ENCODE data around the gene PTH1R. TPM values are rescaled to one million over a fixed set of nuclear protein-coding genes. Genes with fewer than 3 reads are reported as not detected.

Gene PTH1R
- 0.12 TPM for total RNA-seq (2013)
- polyA plus RNA-seq (not detected), polyA minus RNA-seq (not detected in 2 replicates), total RNA-seq (0 to 0.60 (median 0) reads per million in 11 experiments)

DNA sequence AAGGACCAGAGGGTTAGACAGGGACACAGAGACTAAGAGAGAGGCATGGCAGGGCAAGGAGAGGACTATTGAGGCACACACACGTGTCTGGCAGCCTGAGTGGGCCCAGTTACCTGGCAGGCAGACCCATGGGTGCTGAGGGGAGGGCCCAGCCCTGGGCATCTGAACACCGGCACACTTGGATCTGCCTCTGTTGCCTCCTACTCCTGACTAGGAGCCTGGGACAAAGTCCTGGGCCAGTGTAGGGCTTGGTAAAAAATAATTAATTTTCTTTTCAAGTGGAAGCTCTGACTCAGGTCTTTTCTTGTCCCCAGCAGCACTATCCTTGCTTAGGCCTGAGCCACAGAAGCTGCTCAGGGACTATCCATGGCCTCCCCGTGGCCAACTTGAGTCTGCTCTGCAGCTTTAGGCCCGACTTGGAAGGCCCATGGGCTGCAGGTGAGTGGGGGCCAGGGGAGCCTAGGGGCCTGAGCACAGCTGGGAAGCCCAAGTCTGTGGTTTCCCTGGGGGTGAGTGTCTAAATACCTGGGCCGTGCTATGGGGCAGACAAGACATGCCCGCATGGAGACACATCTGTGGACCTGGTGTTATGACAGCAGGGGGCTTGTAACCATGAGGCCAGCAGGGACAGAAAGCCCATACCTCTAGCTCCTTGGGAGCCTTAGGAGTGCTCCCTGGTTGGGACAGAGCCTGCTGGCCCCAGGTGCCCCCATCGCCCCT, at the start of gene PTH1R:
Gene PTH1R, plus strand, starts transcription at position 316 of the 720 bp plus-strand sequence. CDS start 5,839 bp downstream, outside the sequence.
- no peak within 1 kb of the TSS for H2AFZ ChIP-seq (ENCODE audit: insufficient read depth, low read depth, low read length, poor library complexity, severe bottlenecking)
- peaks cover 17% of the 10 kb centered on the region for H3K4me1 Mint-ChIP-seq
- no peak within 1 kb of the TSS for H3K27ac Mint-ChIP-seq
- peaks cover 12 to 36% of the 10 kb centered on the region in 2 donors for H3K27me3 ChIP-seq (ENCODE audit: control insufficient read depth in 2 of 2, insufficient read depth in 2 of 2, low read length in 2 of 2)
- H3K4me2 ChIP-seq (replicated peaks; ENCODE audit: extremely low read depth, low read length, poor library complexity, severe bottlenecking), result no peak within 1 kb of the TSS
- H3K79me2 ChIP-seq (ENCODE audit: insufficient read depth, low read length), result no peaks in the 10 kb centered on the region
- no peak within 1 kb of the TSS for H3K4me3 ChIP-seq (replicated peaks in 1 of 3; ENCODE audit: low read depth in 2 of 3, low read length in 3 of 3)
- H3K4me1 ChIP-seq (ENCODE audit: control insufficient read depth in 1 of 2, insufficient read depth in 2 of 2, low read length in 2 of 2), result peaks cover 6 to 10% of the 10 kb centered on the region in 2 donors
- H4K20me1 ChIP-seq (ENCODE audit: insufficient read depth, low read length), result no peaks in the 10 kb centered on the region
- H3K4me3 Mint-ChIP-seq, result no peak within 1 kb of the TSS
- H3K9ac ChIP-seq (ENCODE audit: insufficient read depth, low read length, poor library complexity, severe bottlenecking), result no peak within 1 kb of the TSS
- no peaks in the 10 kb centered on the region for H3K9me3 ChIP-seq (replicated peaks in 1 of 2; ENCODE audit: control insufficient read depth in 1 of 2, insufficient read depth in 1 of 2, low read length in 2 of 2)
- H3K27ac ChIP-seq (ENCODE audit: low read depth in 1 of 2, low read length in 2 of 2), result no peak within 1 kb of the TSS
- 91% methylated on average over 4 of the region's 7 CpGs for WGBS (ENCODE audit: insufficient coverage)
- TF ChIP-seq CTCF (IDR thresholded peaks at IDR 0.05), result no peak
- H3K36me3 Mint-ChIP-seq, result peaks cover 0 to 4% of the 10 kb centered on the region in 2 donors
- no peaks in the 10 kb centered on the region for H3K36me3 ChIP-seq (replicated peaks in 1 of 2; ENCODE audit: control insufficient read depth in 1 of 2, insufficient read depth in 2 of 2, low read length in 2 of 2)
- DNase-seq, result no peak
- intact Hi-C loops (cut with micrococcal nuclease), result no loop called here
- peaks cover 0 to 5% (median 4%) of the 10 kb centered on the region in 7 donors for H3K9me3 Mint-ChIP-seq
- H3K27me3 Mint-ChIP-seq (ENCODE audit: low read depth in 3 of 3), result peaks cover 29 to 62% (median 42%) of the 10 kb centered on the region in 3 donors

DNA sequence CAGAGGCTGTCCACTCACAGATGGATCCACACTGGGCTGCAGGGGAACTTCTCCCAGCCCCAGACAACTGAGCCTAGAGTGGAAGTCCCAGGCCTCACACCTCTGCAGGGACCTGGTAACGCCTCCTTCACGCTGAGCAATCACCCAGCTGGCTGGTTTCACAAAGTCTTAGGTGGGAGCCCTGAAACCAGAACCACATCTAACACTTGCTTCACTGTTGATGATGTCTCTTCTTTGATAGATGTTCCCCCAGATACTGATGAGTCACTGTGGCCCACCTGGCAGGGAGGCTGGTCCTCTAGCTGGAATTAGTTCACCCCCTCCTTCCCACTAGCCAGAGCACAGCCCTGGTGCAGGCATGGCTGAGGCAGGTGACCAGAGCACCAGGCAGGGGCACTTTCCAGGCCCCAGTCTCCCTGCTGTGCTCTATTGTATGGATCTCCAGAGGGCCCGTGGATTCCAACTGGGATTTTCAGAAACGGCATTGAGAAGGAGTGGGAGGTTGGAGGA, 47.8 kb upstream of the PTH1R start:
- Histone ChIP-seq H3K27ac (ENCODE audit: low read depth in 1 of 2, low read length in 2 of 2) (no peak overlapping the region), H3K9me3 (replicated peaks in 1 of 2; ENCODE audit: control insufficient read depth in 1 of 2, insufficient read depth in 1 of 2, low read length in 2 of 2) (no peaks in the 10 kb centered on the region), H3K27me3 (ENCODE audit: control insufficient read depth in 2 of 2, insufficient read depth in 2 of 2, low read length in 2 of 2) (no peaks in the 10 kb centered on the region), H4K20me1 (ENCODE audit: insufficient read depth, low read length) (no peaks in the 10 kb centered on the region), H3K4me3 (replicated peaks in 1 of 3; ENCODE audit: low read depth in 2 of 3, low read length in 3 of 3) (no peak overlapping the region), H3K36me3 (replicated peaks in 1 of 2; ENCODE audit: control insufficient read depth in 1 of 2, insufficient read depth in 2 of 2, low read length in 2 of 2) (no peaks in the 10 kb centered on the region), H3K4me1 (ENCODE audit: control insufficient read depth in 1 of 2, insufficient read depth in 2 of 2, low read length in 2 of 2) (no peaks in the 10 kb centered on the region), H3K4me2 (replicated peaks; ENCODE audit: extremely low read depth, low read length, poor library complexity, severe bottlenecking) (no peak overlapping the region), H2AFZ (ENCODE audit: insufficient read depth, low read depth, low read length, poor library complexity, severe bottlenecking) (no peak overlapping the region), H3K9ac (ENCODE audit: insufficient read depth, low read length, poor library complexity, severe bottlenecking) (no peak overlapping the region), H3K79me2 (ENCODE audit: insufficient read depth, low read length) (no peaks in the 10 kb centered on the region)
- Mint-ChIP-seq H3K4me3 (no peak overlapping the region), H3K9me3 (peaks cover 0 to 5% (median 0%) of the 10 kb centered on the region in 7 donors), H3K36me3 (no peaks in the 10 kb centered on the region), H3K4me1 (no peaks in the 10 kb centered on the region), H3K27me3 (ENCODE audit: low read depth in 3 of 3) (peaks cover 0 to 7% (median 0%) of the 10 kb centered on the region in 3 donors), H3K27ac (no peak overlapping the region)
- DNase-seq, result no peak
- intact Hi-C loops (cut with micrococcal nuclease), result no loop called here
- TF ChIP-seq CTCF (IDR thresholded peaks at IDR 0.05), result no peak
- WGBS (ENCODE audit: insufficient coverage), result 100% methylated on average over 4 of the region's 4 CpGs
